Activated naive CD4-positive, alpha-beta T cell treated with anti-CD3 and anti-CD28 coated beads, Interleukin-2, amount 50 U/mL, for 16 hours (primary cell): ENCODE data around the gene ATF6B.

Experiments used
- DNase-seq: peaks from one replicate; pipeline ENCODE4 v3.0.0-alpha.2; 2020

Gene ATF6B

GRCh38 chr6:32127717-32128592 lies at the start of gene ATF6B:
Gene ATF6B (minus strand): TSS chr6:32128246. CDS start chr6:32128207, 39 bp downstream.
- DNase-seq = peak; percentile 98

- peak; percentile 44 for DNase-seq
Observed at GRCh38 chr6:32177183-32177787, 49.2 kb upstream of the ATF6B start.

GRCh38 chr6:32176476-32177182 lies 48.6 kb upstream of the ATF6B start:
- no peak for DNase-seq

GRCh38 chr6:32175711-32176475 lies 47.8 kb upstream of the ATF6B start, which contains the start of gene AGPAT1:
Gene AGPAT1 (minus strand): TSS chr6:32176084. CDS start chr6:32171496, 4,588 bp downstream.
- DNase-seq = peak; percentile 97

GRCh38 chr6:32175322-32175710 lies 47.3 kb upstream of the ATF6B start:
- DNase-seq = no peak

- DNase-seq = no peak
Observed at GRCh38 chr6:32174416-32174815, 46.4 kb upstream of the ATF6B start.

GRCh38 chr6:32173051-32173727 lies 45.1 kb upstream of the ATF6B start:
- no peak for DNase-seq

GRCh38 chr6:32171234-32171633 lies 43.2 kb upstream of the ATF6B start:
- no peak for DNase-seq

- DNase-seq = no peak
Observed at GRCh38 chr6:32170294-32170693, 42.2 kb upstream of the ATF6B start.

- no peak for DNase-seq
Observed at GRCh38 chr6:32168807-32169591, 41.0 kb upstream of the ATF6B start.

- DNase-seq = no peak
Observed at GRCh38 chr6:32168350-32168749, 40.3 kb upstream of the ATF6B start.

- DNase-seq = no peak
Observed at GRCh38 chr6:32167761-32168262, 39.8 kb upstream of the ATF6B start.

- DNase-seq = no peak
Observed at GRCh38 chr6:32167154-32167760, 39.2 kb upstream of the ATF6B start.

- no peak for DNase-seq
Observed at GRCh38 chr6:32166411-32167061, 38.5 kb upstream of the ATF6B start.

- DNase-seq = no peak
Observed at GRCh38 chr6:32164295-32164694, 36.2 kb upstream of the ATF6B start, which contains the start of gene EGFL8. Gene EGFL8 (plus strand): TSS chr6:32164595. CDS start chr6:32166166, 1,571 bp downstream.

- DNase-seq = no peak
Observed at GRCh38 chr6:32163559-32164258, 35.7 kb upstream of the ATF6B start.

GRCh38 chr6:32158052-32158451 lies 30.0 kb upstream of the ATF6B start:
- DNase-seq = no peak

- DNase-seq = no peak
Observed at GRCh38 chr6:32156891-32157290, 28.8 kb upstream of the ATF6B start.

GRCh38 chr6:32154514-32155161 lies 26.6 kb upstream of the ATF6B start:
- peak; percentile 60 for DNase-seq
